Transverse colon (tissue), 4 donors: Measurements from ENCODE around the gene RNF212.

Experiments used
- CTCF ChIP-seq, 5 experiments: fragments of 200-600 bp in 3 of 5; fragments of 450-650 bp in 2 of 5; sonication (generic) in 3 of 5; IDR thresholded peaks; 1 replicate in 2 of 5; 2 replicates in 3 of 5; pipeline ENCODE4 v1.5.1; 2016 to 2017; ENCODE audit warnings: antibody characterized with exemption in 5 of 5, inconsistent platforms in 3 of 5, mild to moderate bottlenecking in 2 of 5, moderate library complexity in 1 of 5
- EP300 ChIP-seq: sonication (generic); formaldehyde crosslinking; IDR thresholded peaks from one replicate; pipeline ENCODE4 v1.6.1; 2017; ENCODE audit warnings: antibody characterized with exemption, low read depth
- POLR2A ChIP-seq: fragments of 450-650 bp; IDR thresholded peaks from one replicate; pipeline ENCODE4 v1.6.1; 2016; ENCODE audit warnings: antibody characterized with exemption, mild to moderate bottlenecking, moderate library complexity
- POLR2AphosphoS5 ChIP-seq, 3 donors: sonication (generic); formaldehyde crosslinking; IDR thresholded peaks; one replicate each; pipeline ENCODE4 v1.6.1; 2016; ENCODE audit warnings: antibody characterized with exemption in 3 of 3

DNA sequence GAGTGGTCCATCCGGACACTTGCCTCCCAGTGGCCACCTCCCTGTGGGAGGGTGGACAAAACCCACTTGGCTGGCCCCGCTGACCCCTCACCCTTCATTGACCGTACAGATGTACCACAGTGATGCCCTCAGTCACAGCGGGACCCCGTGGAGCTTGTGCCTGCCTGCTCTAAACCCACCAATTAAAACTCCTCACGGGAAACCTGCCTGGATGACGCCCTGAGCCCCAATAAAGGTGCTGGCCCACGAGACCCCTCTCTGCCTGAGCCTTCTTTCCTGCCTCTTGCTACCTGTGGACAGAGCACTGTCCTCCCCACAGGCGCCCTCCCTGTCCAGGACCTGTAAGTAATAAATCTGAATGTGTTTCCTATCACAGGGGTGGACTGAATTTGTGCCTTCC is 32.9 kb downstream of the RNF212 start:
- TF ChIP-seq CTCF (IDR thresholded peaks at IDR 0.05): no peak
- TF ChIP-seq EP300: no peak
- no peak for TF ChIP-seq POLR2A
- TF ChIP-seq POLR2AphosphoS5 (IDR thresholded peaks at IDR 0.05): no peak
